ENCODE data around the gene YIPF4.
A peak's percentile ranks its signal among the peaks of the same experiment; 100 is the strongest.
"Not testable (repeated sequence)": the region's sequence is repeated elsewhere in the genome, so short reads cannot be mapped to it uniquely, and the experiment has no call there.

YIPF4 gene

GRCh38 chr2:32290000-32290339, 12.3 kb downstream of the YIPF4 start:
- no peak for DNase-seq

- DNase-seq = no peak
These were observed 14.0 kb downstream of the YIPF4 start for GRCh38 chr2:32291746-32292145.

GRCh38 chr2:32293493-32293892, 15.8 kb downstream of the YIPF4 start:
- not testable (repeated sequence) for DNase-seq

GRCh38 chr2:32293966-32294562, 16.4 kb downstream of the YIPF4 start:
- DNase-seq = not testable (repeated sequence)

- no peak for DNase-seq
These were observed 32.9 kb downstream of the YIPF4 start for GRCh38 chr2:32310577-32310976.

GRCh38 chr2:32314886-32315285, 37.2 kb downstream of the YIPF4 start:
- DNase-seq = no peak

GRCh38 chr2:32328679-32329078, 51.0 kb downstream of the YIPF4 start:
- not testable (repeated sequence) for DNase-seq

GRCh38 chr2:32329180-32329980, 51.7 kb downstream of the YIPF4 start:
- DNase-seq = not testable (repeated sequence)

GRCh38 chr2:32330136-32330535, 52.4 kb downstream of the YIPF4 start:
- DNase-seq = no peak

- DNase-seq = no peak
These were observed 65.1 kb downstream of the YIPF4 start for GRCh38 chr2:32342801-32343200.

- not testable (repeated sequence) for DNase-seq
These were observed 73.1 kb downstream of the YIPF4 start for GRCh38 chr2:32350797-32351196.

GRCh38 chr2:32355976-32356680, 78.4 kb downstream of the YIPF4 start:
- no peak for DNase-seq

- peak; percentile 99 for DNase-seq
These were observed 79.1 kb downstream of the YIPF4 start, which contains the start of gene BIRC6 for GRCh38 chr2:32356681-32357317. TSS of gene BIRC6 (plus strand) at chr2:32357023. CDS start at chr2:32357162, 139 bp downstream.

GRCh38 chr2:32357318-32358110, 79.8 kb downstream of the YIPF4 start:
- peak; percentile 50 for DNase-seq

GRCh38 chr2:32358111-32358482, 80.4 kb downstream of the YIPF4 start:
- peak; percentile 38 for DNase-seq

GRCh38 chr2:32360416-32360815, 82.7 kb downstream of the YIPF4 start:
- DNase-seq = peak; percentile 49

GRCh38 chr2:32362997-32363396, 85.3 kb downstream of the YIPF4 start:
- DNase-seq = not testable (repeated sequence)

GRCh38 chr2:32363597-32363996, 85.9 kb downstream of the YIPF4 start:
- no peak for DNase-seq

GRCh38 chr2:32364290-32364689, 86.6 kb downstream of the YIPF4 start:
- not testable (repeated sequence) for DNase-seq

GRCh38 chr2:32365679-32366078, 88.0 kb downstream of the YIPF4 start:
- not testable (repeated sequence) for DNase-seq
